ENCODE data around the gene GALNT14.

GALNT14 gene

GRCh38 chr2:31075431-31075830 lies 62.8 kb downstream of the GALNT14 start:
- in situ Hi-C loops (cut with HindIII; ENCODE audit: low pct_unique_long_range_greater_than_20kb, low sequenced_read_pairs): no loop called here
- DNase-seq (ENCODE audit: low read depth in 1 of 2, low spot score in 1 of 2): no peak
- no peak for TF ChIP-seq JUND (IDR thresholded peaks at IDR 0.05; ENCODE audit: low read depth)

- TF ChIP-seq JUND (IDR thresholded peaks at IDR 0.05; ENCODE audit: low read depth): no peak
- in situ Hi-C loops (cut with HindIII; ENCODE audit: low pct_unique_long_range_greater_than_20kb, low sequenced_read_pairs): no loop called here
- DNase-seq (ENCODE audit: low read depth in 1 of 2, low spot score in 1 of 2): no peak
These were observed 66.5 kb downstream of the GALNT14 start for GRCh38 chr2:31071741-31072140.

- no peak for TF ChIP-seq JUND (IDR thresholded peaks at IDR 0.05; ENCODE audit: low read depth)
- no peak for DNase-seq (ENCODE audit: low read depth in 1 of 2, low spot score in 1 of 2)
- in situ Hi-C loops (cut with HindIII; ENCODE audit: low pct_unique_long_range_greater_than_20kb, low sequenced_read_pairs): no loop called here
These were observed 67.7 kb downstream of the GALNT14 start for GRCh38 chr2:31070339-31071125.

GRCh38 chr2:31069643-31070325 lies 68.5 kb downstream of the GALNT14 start:
- no peak for TF ChIP-seq JUND (IDR thresholded peaks at IDR 0.05; ENCODE audit: low read depth)
- DNase-seq (ENCODE audit: low read depth in 1 of 2, low spot score in 1 of 2): no peak

GRCh38 chr2:31067259-31067658 lies 71.0 kb downstream of the GALNT14 start:
- in situ Hi-C loops (cut with HindIII; ENCODE audit: low pct_unique_long_range_greater_than_20kb, low sequenced_read_pairs): no loop called here
- DNase-seq (ENCODE audit: low read depth in 1 of 2, low spot score in 1 of 2): no peak
- no peak for TF ChIP-seq JUND (IDR thresholded peaks at IDR 0.05; ENCODE audit: low read depth)

More at GRCh38 chr2:31069643-31070325, 68.5 kb downstream of the GALNT14 start:
- in situ Hi-C loops (cut with HindIII; ENCODE audit: low pct_unique_long_range_greater_than_20kb, low sequenced_read_pairs): no loop called here

GRCh38 chr2:31066551-31066950 lies 71.7 kb downstream of the GALNT14 start:
- in situ Hi-C loops (cut with HindIII; ENCODE audit: low pct_unique_long_range_greater_than_20kb, low sequenced_read_pairs): no loop called here
- TF ChIP-seq JUND (IDR thresholded peaks at IDR 0.05; ENCODE audit: low read depth): no peak
- no peak for DNase-seq (ENCODE audit: low read depth in 1 of 2, low spot score in 1 of 2)

GRCh38 chr2:31066086-31066485 lies 72.2 kb downstream of the GALNT14 start:
- DNase-seq (ENCODE audit: low read depth in 1 of 2, low spot score in 1 of 2): no peak
- TF ChIP-seq JUND (IDR thresholded peaks at IDR 0.05; ENCODE audit: low read depth): no peak
- in situ Hi-C loops (cut with HindIII; ENCODE audit: low pct_unique_long_range_greater_than_20kb, low sequenced_read_pairs): no loop called here

GRCh38 chr2:31065356-31065755 lies 72.9 kb downstream of the GALNT14 start:
- TF ChIP-seq JUND (IDR thresholded peaks at IDR 0.05; ENCODE audit: low read depth): no peak
- in situ Hi-C loops (cut with HindIII; ENCODE audit: low pct_unique_long_range_greater_than_20kb, low sequenced_read_pairs): no loop called here
- no peak for DNase-seq (ENCODE audit: low read depth in 1 of 2, low spot score in 1 of 2)

- in situ Hi-C loops (cut with HindIII; ENCODE audit: low pct_unique_long_range_greater_than_20kb, low sequenced_read_pairs): no loop called here
- TF ChIP-seq JUND (IDR thresholded peaks at IDR 0.05; ENCODE audit: low read depth): no peak
- no peak for DNase-seq (ENCODE audit: low read depth in 1 of 2, low spot score in 1 of 2)
These were observed 77.8 kb downstream of the GALNT14 start for GRCh38 chr2:31060397-31060796.

GRCh38 chr2:31058096-31059035 lies 79.9 kb downstream of the GALNT14 start:
- in situ Hi-C loops (cut with HindIII; ENCODE audit: low pct_unique_long_range_greater_than_20kb, low sequenced_read_pairs): no loop called here
- TF ChIP-seq JUND (IDR thresholded peaks at IDR 0.05; ENCODE audit: low read depth): no peak
- DNase-seq (ENCODE audit: low read depth in 1 of 2, low spot score in 1 of 2): no peak

- TF ChIP-seq JUND (IDR thresholded peaks at IDR 0.05; ENCODE audit: low read depth): no peak
- in situ Hi-C loops (cut with HindIII; ENCODE audit: low pct_unique_long_range_greater_than_20kb, low sequenced_read_pairs): no loop called here
- no peak for DNase-seq (ENCODE audit: low read depth in 1 of 2, low spot score in 1 of 2)
These were observed 80.5 kb downstream of the GALNT14 start for GRCh38 chr2:31057691-31058090.

GRCh38 chr2:31055938-31056337 lies 82.3 kb downstream of the GALNT14 start:
- in situ Hi-C loops (cut with HindIII; ENCODE audit: low pct_unique_long_range_greater_than_20kb, low sequenced_read_pairs): no loop called here
- TF ChIP-seq JUND (IDR thresholded peaks at IDR 0.05; ENCODE audit: low read depth): no peak
- no peak for DNase-seq (ENCODE audit: low read depth in 1 of 2, low spot score in 1 of 2)

Data from T47D (cell line).